IPS DF 6.9 (cell line): ENCODE results near the gene MAD1L1.
"Not testable (repeated sequence)": the region's sequence is repeated elsewhere in the genome, so short reads cannot be mapped to it uniquely, and the experiment has no call there.

Experiments used
- DNase-seq: peaks from one replicate; pipeline ENCODE4 v3.0.0-alpha.2; 2013; ENCODE audit warnings: low read depth, low spot score
- H3K27ac ChIP-seq: one replicate; pipeline ENCODE4 v1.5.1; 2013; ENCODE audit warnings: low read length, control low read depth
- H3K27me3 ChIP-seq: 2 replicates; pipeline ENCODE4 v1.6.1; 2013; ENCODE audit warnings: mild to moderate bottlenecking, low read length; ENCODE audit not compliant: control insufficient read depth, insufficient read depth
- H3K36me3 ChIP-seq: 2 replicates; pipeline ENCODE4 v1.6.1; 2013; ENCODE audit warnings: low read length; ENCODE audit not compliant: control insufficient read depth, insufficient read depth
- H3K4me1 ChIP-seq: 2 replicates; pipeline ENCODE4 v1.6.1; 2013; ENCODE audit warnings: low read length; ENCODE audit not compliant: control insufficient read depth, insufficient read depth
- H3K4me3 ChIP-seq: 2 replicates; pipeline ENCODE4 v1.5.1; 2013; ENCODE audit warnings: mild to moderate bottlenecking, low read length
- H3K9me3 ChIP-seq: 2 replicates; pipeline ENCODE4 v1.6.1; 2013; ENCODE audit warnings: low read length, inconsistent platforms; ENCODE audit not compliant: control insufficient read depth, insufficient read depth
- WGBS: extraction: QIAGEN DNeasy Blood & Tissue Kit; methylation state at CpG from one replicate; pipeline ENCODE4 v1.1.7; 2013; ENCODE audit warnings: mixed read lengths, missing lambda C conversion rate; ENCODE audit not compliant: insufficient read length, insufficient coverage; 5-methylcytosine and 5-hydroxymethylcytosine counted together

MAD1L1 gene

DNA sequence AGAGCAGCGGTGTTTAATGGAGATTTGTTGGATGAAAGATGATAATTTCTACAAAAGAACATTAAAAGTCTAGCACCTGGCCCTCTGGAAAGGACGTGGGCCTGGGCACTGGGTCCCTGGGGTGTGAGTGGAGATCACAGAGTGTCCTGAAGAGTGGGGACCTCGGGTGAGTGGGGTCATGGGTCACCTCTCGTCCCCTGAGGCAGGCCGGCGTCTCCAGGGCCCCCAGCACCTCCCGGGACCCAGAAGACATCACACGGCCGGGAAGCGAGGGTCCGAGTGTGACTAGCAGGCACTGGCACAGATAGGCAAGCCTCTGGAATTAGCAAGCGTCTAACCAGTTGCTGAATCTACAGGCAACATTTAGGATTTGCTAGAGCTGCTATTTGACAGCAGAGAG lies 257.2 kb downstream of the MAD1L1 start:
- no peak overlapping the region for H3K27ac ChIP-seq
- peaks cover 9% of the 10 kb centered on the region for H3K36me3 ChIP-seq
- no peaks in the 10 kb centered on the region for H3K27me3 ChIP-seq
- peaks cover 3% of the 10 kb centered on the region; the same call in 1 of the 2 replicates for H3K4me1 ChIP-seq
- WGBS, result no CpG with 5 or more reads among the region's 12 CpGs
- DNase-seq, result no peak
- no peak overlapping the region for H3K4me3 ChIP-seq
- no peaks in the 10 kb centered on the region for H3K9me3 ChIP-seq

DNA sequence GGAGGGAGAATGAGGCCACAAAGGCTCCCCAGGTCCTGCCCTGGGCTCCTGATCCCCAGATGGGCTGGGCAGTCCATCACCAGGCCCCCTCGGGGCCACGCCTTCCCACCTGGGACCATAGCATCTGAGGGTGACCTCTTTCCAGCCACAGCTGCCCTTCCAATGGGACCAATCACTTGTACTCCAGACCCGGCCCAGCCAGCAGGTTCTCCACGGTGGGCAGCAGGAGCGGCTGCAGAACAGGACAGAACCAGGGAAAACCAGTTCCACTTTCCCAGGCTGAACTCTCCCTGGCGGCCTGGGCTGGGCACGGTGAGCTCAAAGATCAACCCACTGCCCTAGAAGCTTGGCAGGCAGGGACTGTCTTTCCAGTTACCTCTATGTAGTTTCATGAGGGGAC lies 257.6 kb downstream of the MAD1L1 start:
- H3K4me1 ChIP-seq, result peaks cover 3% of the 10 kb centered on the region; the same call in 1 of the 2 replicates

DNA sequence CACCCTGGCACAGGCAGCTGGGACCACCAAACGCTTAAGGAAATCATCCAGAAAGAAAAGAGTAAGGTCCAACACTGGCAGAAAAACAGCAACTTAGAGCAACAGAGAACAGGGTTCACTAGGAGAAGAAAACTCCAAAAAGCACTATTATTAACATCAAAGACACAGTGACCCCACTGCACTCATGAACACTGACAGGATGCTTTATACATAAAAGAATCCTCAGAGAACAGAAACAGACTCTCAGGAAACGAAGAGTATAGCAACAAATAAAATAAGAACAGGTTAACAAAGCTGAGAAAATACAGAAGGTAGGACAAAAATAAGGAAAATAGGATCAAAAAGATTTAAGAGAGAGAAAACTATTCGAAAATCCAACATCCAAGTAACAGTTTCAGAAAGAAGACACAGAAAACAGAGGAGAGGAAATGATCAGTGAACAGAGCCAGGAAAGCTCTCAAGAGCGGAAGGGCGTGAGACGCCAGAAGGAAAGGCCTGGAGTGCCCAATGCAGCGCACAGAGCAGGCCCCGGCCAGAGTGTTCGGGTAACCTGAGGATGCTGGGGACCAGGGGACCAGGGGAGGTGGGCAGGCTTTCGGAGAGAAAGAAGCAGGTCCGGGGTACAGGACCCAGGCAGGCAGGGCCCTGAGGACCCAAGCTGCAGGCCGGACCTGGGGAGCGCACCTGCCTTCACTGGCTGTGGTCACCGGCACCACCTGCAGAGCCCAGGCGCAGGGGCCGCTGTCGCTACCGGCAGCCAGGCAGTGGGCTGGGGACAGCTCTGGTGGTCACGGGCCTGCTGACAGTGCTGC lies 258.2 kb downstream of the MAD1L1 start:
- no peak overlapping the region for H3K4me3 ChIP-seq
- no peak for DNase-seq
- no peak overlapping the region for H3K27ac ChIP-seq
- no CpG with 5 or more reads among the region's 19 CpGs for WGBS
- no peaks in the 10 kb centered on the region for H3K27me3 ChIP-seq
- no peaks in the 10 kb centered on the region for H3K9me3 ChIP-seq
- H3K36me3 ChIP-seq, result peaks cover 4% of the 10 kb centered on the region
- H3K4me1 ChIP-seq, result no peaks in the 10 kb centered on the region; the same call in 1 of the 2 replicates

More for the DNA sequence above, 257.6 kb downstream of the MAD1L1 start:
- Histone ChIP-seq H3K27ac (no peak overlapping the region), H3K36me3 (peaks cover 8% of the 10 kb centered on the region), H3K27me3 (no peaks in the 10 kb centered on the region), H3K4me3 (no peak overlapping the region), H3K9me3 (no peaks in the 10 kb centered on the region)
- no peak for DNase-seq
- no CpG with 5 or more reads among the region's 7 CpGs for WGBS

DNA sequence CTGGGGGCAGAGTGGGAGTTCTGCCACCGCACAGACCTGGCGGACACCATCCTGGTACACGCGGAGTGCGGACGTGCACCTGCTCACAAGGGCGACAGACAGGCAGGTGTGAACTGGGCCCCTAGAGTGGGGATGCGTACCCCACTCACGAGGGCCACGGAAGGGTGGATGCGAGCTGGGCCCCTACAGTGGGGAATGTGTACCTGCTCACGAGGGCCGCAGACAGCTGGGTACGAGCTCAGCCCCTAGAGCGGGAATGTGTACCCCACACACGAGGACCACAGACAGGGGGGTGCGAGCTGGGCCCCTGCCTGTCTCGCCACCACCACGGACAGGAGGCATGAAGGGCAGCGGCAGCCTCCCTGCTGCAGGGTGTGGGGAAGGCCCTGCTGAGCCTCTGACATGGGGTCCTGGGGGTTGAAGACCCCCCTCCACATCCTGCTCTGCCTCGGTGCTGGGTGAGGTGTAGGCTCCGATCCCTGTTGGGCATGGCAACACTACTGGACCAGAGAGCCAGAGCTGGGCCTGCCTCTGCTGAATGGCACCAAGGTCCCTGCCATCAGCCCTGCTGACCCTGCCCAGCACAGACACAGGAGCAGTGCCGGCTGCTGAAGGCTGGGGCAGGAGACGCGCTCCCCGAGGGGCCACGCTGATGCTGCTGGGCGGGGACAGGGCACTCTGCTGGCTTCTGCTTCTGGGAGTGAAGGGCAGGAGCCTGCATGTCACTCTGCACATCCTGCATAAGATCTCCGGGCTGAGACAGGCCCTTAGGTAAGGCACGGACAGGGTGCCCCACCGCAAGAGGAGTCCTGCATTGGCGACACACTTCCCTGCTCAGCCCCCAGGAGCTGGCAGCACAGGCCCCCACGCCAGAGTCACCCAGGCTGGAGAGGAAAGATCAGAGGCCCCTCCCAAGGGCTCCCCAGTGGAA lies 259.2 kb downstream of the MAD1L1 start:
- H3K9me3 ChIP-seq, result no peaks in the 10 kb centered on the region
- no peak overlapping the region for H3K4me3 ChIP-seq
- no peak for DNase-seq
- H3K36me3 ChIP-seq, result peaks cover 1% of the 10 kb centered on the region; the same call in 1 of the 2 replicates
- no peaks in the 10 kb centered on the region; the same call in 1 of the 2 replicates for H3K4me1 ChIP-seq
- no peaks in the 10 kb centered on the region for H3K27me3 ChIP-seq
- no CpG with 5 or more reads among the region's 33 CpGs for WGBS
- no peak overlapping the region for H3K27ac ChIP-seq

DNA sequence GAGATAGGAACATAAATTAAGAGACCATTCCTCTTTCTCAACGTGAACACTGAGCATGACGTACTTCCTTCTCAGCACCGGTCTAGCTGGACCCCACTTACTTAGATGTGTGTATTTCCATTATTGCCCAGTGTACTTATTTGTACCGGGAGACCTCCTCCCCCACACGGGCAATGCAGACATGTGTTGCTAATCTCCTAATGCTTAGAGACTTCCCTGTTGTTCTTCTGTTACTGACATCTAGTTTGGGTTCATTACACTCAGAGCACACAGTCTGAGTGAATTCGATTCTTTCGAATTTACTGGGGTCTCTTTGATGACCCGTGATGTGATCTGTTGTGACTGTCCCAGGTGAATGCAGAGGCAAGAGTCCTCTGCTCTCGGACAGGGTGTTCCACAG lies 260.0 kb downstream of the MAD1L1 start:
- Histone ChIP-seq H3K27ac (no peak overlapping the region), H3K27me3 (no peaks in the 10 kb centered on the region), H3K36me3 (peaks cover 6% of the 10 kb centered on the region; the same call in 1 of the 2 replicates), H3K4me3 (no peak overlapping the region), H3K4me1 (no peaks in the 10 kb centered on the region; the same call in 1 of the 2 replicates), H3K9me3 (no peaks in the 10 kb centered on the region)
- DNase-seq, result no peak
- no CpG with 5 or more reads among the region's 9 CpGs for WGBS

DNA sequence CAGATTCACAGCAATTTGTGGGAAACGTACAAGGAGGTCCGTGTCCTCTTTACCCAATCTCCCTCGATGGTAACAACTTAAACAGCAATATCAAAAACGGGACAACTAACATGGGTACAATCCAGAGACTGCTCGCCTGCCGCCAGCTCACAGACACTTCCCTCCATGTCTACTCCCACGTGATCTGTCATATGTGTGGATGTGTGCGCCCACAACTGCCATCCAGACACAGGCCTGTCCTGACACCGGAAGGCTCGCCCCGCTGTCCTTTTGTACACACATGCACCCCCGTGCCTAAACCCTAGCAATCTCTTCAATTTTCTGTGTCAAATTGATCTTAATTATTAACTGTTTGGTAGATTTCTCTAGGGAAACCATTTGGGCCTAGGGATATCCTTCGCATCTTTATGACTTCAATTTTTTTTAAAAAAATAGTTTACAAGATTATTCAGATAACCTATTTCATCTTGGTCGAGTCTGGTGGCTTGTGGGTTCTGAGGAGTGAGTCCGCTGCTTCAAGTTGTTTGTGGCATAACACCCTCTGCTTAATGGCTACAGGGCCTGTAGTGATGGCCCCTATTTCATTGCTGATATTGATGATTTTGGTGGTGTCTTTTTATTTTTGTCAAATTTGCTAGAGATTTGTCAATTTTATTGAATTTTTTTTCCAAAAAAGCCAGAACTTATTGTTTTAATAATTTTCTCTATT lies 260.6 kb downstream of the MAD1L1 start:
- no peak for DNase-seq
- no CpG with 5 or more reads among the region's 15 CpGs for WGBS
- Histone ChIP-seq H3K36me3 (peaks cover 6% of the 10 kb centered on the region; the same call in 1 of the 2 replicates), H3K27me3 (no peaks in the 10 kb centered on the region), H3K9me3 (no peaks in the 10 kb centered on the region), H3K27ac (no peak overlapping the region), H3K4me3 (no peak overlapping the region), H3K4me1 (no peaks in the 10 kb centered on the region; the same call in 1 of the 2 replicates)

DNA sequence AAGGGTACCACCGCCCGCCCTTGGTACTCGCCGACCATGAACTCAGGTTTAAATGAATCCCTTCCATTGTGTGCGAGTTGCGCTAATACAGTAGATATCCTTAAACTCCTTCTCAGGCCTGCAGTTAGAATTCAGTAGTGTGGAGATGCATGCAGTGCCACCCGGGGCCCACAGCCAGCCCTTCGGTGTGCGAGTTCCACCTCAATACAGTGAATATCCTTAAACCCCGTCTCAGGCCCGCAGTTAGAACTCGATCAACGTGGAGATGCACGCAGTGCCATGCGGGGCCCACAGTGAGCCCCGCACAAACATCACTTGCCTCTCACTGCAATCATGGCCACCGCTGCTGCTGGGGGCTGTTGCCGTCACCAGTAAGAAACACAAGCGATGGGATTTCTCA lies 261.9 kb downstream of the MAD1L1 start:
- Histone ChIP-seq H3K27me3 (no peaks in the 10 kb centered on the region), H3K4me1 (no peaks in the 10 kb centered on the region; the same call in 1 of the 2 replicates), H3K36me3 (peaks cover 6% of the 10 kb centered on the region; the same call in 1 of the 2 replicates), H3K4me3 (no peak overlapping the region), H3K27ac (no peak overlapping the region), H3K9me3 (no peaks in the 10 kb centered on the region)
- no CpG with 5 or more reads among the region's 19 CpGs for WGBS
- DNase-seq, result no peak

DNA sequence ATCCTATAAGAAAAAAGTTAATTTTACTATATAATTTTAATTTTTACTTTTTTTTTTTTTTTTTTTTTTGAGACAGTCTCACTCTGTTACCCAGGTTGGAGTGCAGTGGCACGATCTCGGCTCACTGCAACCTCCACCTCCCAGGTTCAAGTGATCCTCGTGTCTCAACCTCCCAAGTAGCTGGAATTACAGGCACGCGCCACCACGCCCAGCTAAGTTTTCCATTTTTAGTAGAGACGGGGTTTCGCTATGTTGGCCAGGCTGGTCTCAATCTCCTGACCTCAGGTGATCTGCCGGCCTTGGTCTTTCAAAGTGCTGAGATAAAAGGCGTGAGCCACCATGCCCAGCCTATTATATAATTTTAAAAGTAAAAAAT lies 262.5 kb downstream of the MAD1L1 start:
- H3K9me3 ChIP-seq, H3K4me3 ChIP-seq, H3K36me3 ChIP-seq, DNase-seq, H3K27ac ChIP-seq, H3K27me3 ChIP-seq, H3K4me1 ChIP-seq: not testable (repeated sequence)
- WGBS, result no CpG with 5 or more reads among the region's 10 CpGs

DNA sequence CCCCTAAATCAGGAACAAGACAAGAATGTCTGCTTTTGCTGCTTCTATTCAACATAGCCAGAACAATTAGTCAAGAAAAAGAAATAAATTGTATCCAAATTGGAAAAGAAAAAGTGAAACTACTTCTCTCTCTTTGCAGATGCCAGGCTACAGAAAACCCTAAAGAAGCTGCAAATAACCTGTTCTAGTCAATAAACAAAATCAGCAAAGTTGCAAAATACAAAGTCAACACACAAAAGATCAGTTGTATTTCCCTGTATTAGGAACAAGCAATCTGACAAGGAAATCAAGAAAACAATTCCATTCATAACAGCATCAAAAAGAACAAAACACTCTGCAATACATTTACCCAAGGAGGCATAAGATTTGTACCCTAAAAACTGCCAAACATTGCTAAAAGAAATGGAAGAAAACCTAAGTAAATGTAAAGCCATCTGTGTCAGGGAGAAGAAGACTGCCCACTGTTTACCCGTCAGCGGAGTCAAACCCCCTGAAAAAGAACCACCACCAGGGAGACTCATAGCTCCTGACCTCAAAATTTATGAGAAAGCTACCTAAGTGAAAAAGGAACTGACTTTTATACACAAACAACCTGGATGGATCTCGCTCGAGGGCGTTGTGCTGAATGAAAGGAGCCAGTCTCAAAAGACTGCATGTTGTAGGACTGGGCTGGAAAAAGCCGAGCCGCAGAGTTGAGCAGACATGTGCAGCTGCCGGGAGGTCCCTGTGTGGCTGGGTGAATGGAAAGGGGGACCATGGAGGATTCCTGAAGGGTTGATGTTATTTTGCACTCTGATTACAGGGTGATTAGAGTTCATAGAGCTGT lies 263.1 kb downstream of the MAD1L1 start:
- Histone ChIP-seq H3K9me3 (no peaks in the 10 kb centered on the region), H3K27me3 (no peaks in the 10 kb centered on the region), H3K4me1 (no peaks in the 10 kb centered on the region; the same call in 1 of the 2 replicates), H3K4me3 (no peak overlapping the region), H3K27ac (no peak overlapping the region), H3K36me3 (peaks cover 6% of the 10 kb centered on the region; the same call in 1 of the 2 replicates)
- no peak for DNase-seq
- WGBS, result no CpG with 5 or more reads among the region's 8 CpGs
